Right lobe of liver (tissue), 6 donors: Measurements from ENCODE around the gene CACYBP. TPM values are rescaled to one million over a fixed set of nuclear protein-coding genes. Genes with fewer than 3 reads are reported as not detected.

Experiments
- ATAC-seq, 4 donors: fragments of 200-7000 bp; cut with Tn5 transposase; one replicate each; pipeline ENCODE4 v1.9.1; 2020; ENCODE audit warnings: mild to moderate bottlenecking in 4 of 4, moderate library complexity in 4 of 4
- DNase-seq, 3 donors: peaks; one replicate each; pipeline ENCODE4 v3.0.0-alpha.2; 2020
- H3K27ac ChIP-seq, 3 donors: fragments of 200-600 bp; one replicate each; pipeline ENCODE4 v1.8.0; 2022
- H3K27me3 ChIP-seq, 2 donors: fragments of 200-600 bp; one replicate each; pipeline ENCODE4 v1.8.0; 2022
- H3K36me3 ChIP-seq, 4 donors: fragments of 200-600 bp; sonication (generic) in 1 of 4; one replicate each; pipeline versions ENCODE4 v1.5.1 to v1.8.0; 2017 to 2022; ENCODE audit warnings: control low read depth in 1 of 4
- H3K4me1 ChIP-seq, 4 donors: fragments of 200-600 bp; sonication (generic) in 1 of 4; one replicate each; pipeline versions ENCODE4 v1.5.1 to v1.8.0; 2017 to 2022; ENCODE audit warnings: control low read depth in 1 of 4
- H3K4me3 ChIP-seq, 3 donors: fragments of 200-600 bp; one replicate each; pipeline ENCODE4 v1.8.0; 2022
- H3K9me3 ChIP-seq, 4 donors: fragments of 200-600 bp; sonication (generic) in 1 of 4; one replicate each; pipeline versions ENCODE4 v1.5.1 to v1.8.0; 2017 to 2022; ENCODE audit warnings: control low read depth in 1 of 4
- CTCF ChIP-seq, 4 donors: fragments of 200-600 bp in 3 of 4; fragments of 450-650 bp in 1 of 4; IDR thresholded peaks; one replicate each; pipeline versions ENCODE4 v1.5.1 to v1.8.0; 2016 to 2022; ENCODE audit warnings: antibody characterized with exemption in 4 of 4, mild to moderate bottlenecking in 2 of 4
- POLR2A ChIP-seq: fragments of 450-650 bp; IDR thresholded peaks from one replicate; pipeline ENCODE4 v1.6.1; 2017; ENCODE audit warnings: antibody characterized with exemption, mild to moderate bottlenecking
- WGBS: methylation state at CpG from one replicate; pipeline ENCODE4 v1.1.6; 2018; ENCODE audit warnings: low coverage, low lambda C conversion rate; ENCODE audit not compliant: insufficient coverage; ENCODE audit errors: missing lambda C conversion rate; 5-methylcytosine and 5-hydroxymethylcytosine counted together
- intact Hi-C, 2 donors: fragments of 100-400 bp; cut with DNase I; formaldehyde crosslinking; loops; one replicate each; pipeline versions ENCODE4 v1.11.2 to v1.14.1; 2022
- total RNA-seq, 6 experiments: library from RNA; depleted of rRNA in 2 of 6; stranded (reverse); fragments of >200 nt in 2 of 6; fragmentation: NEBNext Ultra II Directional in 3 of 6; extraction: Animal tissue kit (Norgen Biotek cat#: 25700) in 3 of 6; gene quantifications; one replicate each; pipeline versions ENCODE4 v1.1.0 to v1.2.4, GENCODE V29; 2016 to 2023
- donor health status: DM: no; HTN: yes; CAD: no.
- donor health status: DM: no; HTN: no; CAD: no.
- donor health status: DM: no; HTN: no; CAD: no.
- donor health status: DM: no; HTN: yes; CAD: no.
- donor health status: DM: no; HTN: yes; CAD: no.

CACYBP gene
- total RNA-seq, 6 experiments from 2014 or later: 20.3 to 60.0 (median 31.2) TPM

- intact Hi-C loops: no loop called here
These were observed 10.8 kb upstream of the CACYBP start for GRCh38 chr1:174988986-174989385.

GRCh38 chr1:174989536-174990220, 10.1 kb upstream of the CACYBP start:
- Histone ChIP-seq H3K9me3 (no peaks in the 10 kb centered on the region), H3K27me3 (no peaks in the 10 kb centered on the region), H3K4me1 (peaks cover 0 to 9% (median 0%) of the 10 kb centered on the region in 4 donors), H3K27ac (peak overlapping the region; percentile 71 to 89 (median 82)), H3K36me3 (no peaks in the 10 kb centered on the region), H3K4me3 (peak overlapping the region; percentile 34 to 61 (median 58))
- ATAC-seq (peak; percentile 66 to 73 (median 72)), DNase-seq (peak in 2 of 3 donors; percentile 38 to 61)
- TF ChIP-seq POLR2A (no peak), CTCF (IDR thresholded peaks at IDR 0.05) (no peak)
- 30% methylated on average over 5 of the region's 5 CpGs for WGBS
- intact Hi-C loops: no loop called here

More at GRCh38 chr1:174988986-174989385, 10.8 kb upstream of the CACYBP start:
- WGBS: 97% methylated on average over 3 of the region's 3 CpGs
- no peak for ATAC-seq
- Histone ChIP-seq H3K9me3 (no peaks in the 10 kb centered on the region), H3K4me3 (no peak overlapping the region), H3K4me1 (peaks cover 0 to 9% (median 0%) of the 10 kb centered on the region in 4 donors), H3K36me3 (no peaks in the 10 kb centered on the region), H3K27ac (no peak overlapping the region), H3K27me3 (no peaks in the 10 kb centered on the region)
- no peak for TF ChIP-seq POLR2A
- TF ChIP-seq CTCF (IDR thresholded peaks at IDR 0.05): no peak
- no peak for DNase-seq

GRCh38 chr1:174990382-174990999, 9.3 kb upstream of the CACYBP start:
- Histone ChIP-seq H3K9me3 (no peaks in the 10 kb centered on the region), H3K4me3 (peak overlapping the region; percentile 34 to 61 (median 58)), H3K36me3 (no peaks in the 10 kb centered on the region), H3K27ac (peak overlapping the region; percentile 71 to 89 (median 82)), H3K27me3 (no peaks in the 10 kb centered on the region), H3K4me1 (peaks cover 0 to 9% (median 0%) of the 10 kb centered on the region in 4 donors)
- no peak for DNase-seq
- ATAC-seq: peak; percentile 96 to 97 (median 97)
- intact Hi-C loops: no loop called here
- TF ChIP-seq CTCF (IDR thresholded peaks at IDR 0.05) (no peak), POLR2A (peak; percentile 35)
- 5% methylated on average over 6 of the region's 6 CpGs for WGBS

GRCh38 chr1:174991473-174991872, 8.3 kb upstream of the CACYBP start:
- Histone ChIP-seq H3K4me1 (peaks cover 0 to 9% (median 0%) of the 10 kb centered on the region in 4 donors), H3K9me3 (no peaks in the 10 kb centered on the region), H3K27me3 (no peaks in the 10 kb centered on the region), H3K36me3 (no peaks in the 10 kb centered on the region), H3K4me3 (no peak overlapping the region), H3K27ac (no peak overlapping the region)
- no peak for DNase-seq
- TF ChIP-seq POLR2A (no peak), CTCF (IDR thresholded peaks at IDR 0.05) (no peak)
- intact Hi-C loops: no loop called here
- no peak for ATAC-seq
- WGBS: 93% methylated on average over 1 of the region's 1 CpG
